Uterus (tissue), 4 donors: ENCODE data around the gene TMEM132A. TPM values are rescaled to one million over a fixed set of nuclear protein-coding genes. Genes with fewer than 3 reads are reported as not detected.

Source experiments
- DNase-seq, 2 donors: peaks; one replicate each; pipeline ENCODE4 v3.0.0-alpha.2; 2019 to 2020
- H3K27ac ChIP-seq, 2 donors: fragments of 200-600 bp; sonication (generic); 1 replicate in 1 of 2; 2 replicates in 1 of 2; pipeline ENCODE4 v1.5.1; 2016 to 2018
- H3K27me3 ChIP-seq, 2 donors: fragments of 200-600 bp; sonication (generic); one replicate each; pipeline ENCODE4 v1.5.1; 2018 to 2019; ENCODE audit warnings: control low read depth in 1 of 2
- H3K36me3 ChIP-seq, 2 donors: fragments of 200-600 bp; sonication (generic); one replicate each; pipeline ENCODE4 v1.5.1; 2019; ENCODE audit warnings: control low read depth in 1 of 2
- H3K4me1 ChIP-seq, 2 donors: fragments of 200-600 bp; sonication (generic); one replicate each; pipeline ENCODE4 v1.5.1; 2018 to 2019; ENCODE audit warnings: control low read depth in 1 of 2
- H3K4me3 ChIP-seq, 2 donors: fragments of 200-600 bp; sonication (generic); 1 replicate in 1 of 2; 2 replicates in 1 of 2; pipeline ENCODE4 v1.5.1; 2018 to 2019; ENCODE audit warnings: mild to moderate bottlenecking in 1 of 2
- H3K9me3 ChIP-seq, 2 donors: fragments of 200-600 bp; sonication (generic); one replicate each; pipeline ENCODE4 v1.5.1; 2019; ENCODE audit warnings: control low read depth in 1 of 2
- POLR2A ChIP-seq, 2 donors: fragments of 450-650 bp; IDR thresholded peaks; one replicate each; pipeline ENCODE4 v1.6.1; 2016; ENCODE audit warnings: antibody characterized with exemption in 2 of 2, mild to moderate bottlenecking in 1 of 2, moderate library complexity in 1 of 2
- intact Hi-C: fragments of 100-400 bp; cut with DNase I; formaldehyde crosslinking; loops from one replicate; pipeline ENCODE4 v1.15.1; 2023; ENCODE audit warnings: low total_unique reads
- total RNA-seq, 4 donors: library from RNA; depleted of rRNA in 3 of 4; stranded (reverse); fragments of >200 nt in 3 of 4; gene quantifications; one replicate each; pipeline versions ENCODE4 v1.1.0 to v1.2.4, GENCODE V29; 2014 to 2023
- TF ChIP-seq, protein P1 (sequence below), 4 experiments: fragments of 200-600 bp in 2 of 4; fragments of 450-650 bp in 2 of 4; sonication (generic) in 2 of 4; IDR thresholded peaks; one replicate each; pipeline ENCODE4 v1.5.1; 2016 to 2019; ENCODE audit warnings: antibody characterized with exemption in 4 of 4, mild to moderate bottlenecking in 2 of 4, moderate library complexity in 1 of 4
- donor health status: DM: yes; HTN: yes; CAD: no.

TMEM132A gene
- total RNA-seq, 4 donors from 2014 or later, result under 0.01 to 47.7 (median 7.7) TPM

- TF ChIP-seq POLR2A (IDR thresholded peaks at IDR 0.05), result no peak
- TF ChIP-seq, protein P1, sequence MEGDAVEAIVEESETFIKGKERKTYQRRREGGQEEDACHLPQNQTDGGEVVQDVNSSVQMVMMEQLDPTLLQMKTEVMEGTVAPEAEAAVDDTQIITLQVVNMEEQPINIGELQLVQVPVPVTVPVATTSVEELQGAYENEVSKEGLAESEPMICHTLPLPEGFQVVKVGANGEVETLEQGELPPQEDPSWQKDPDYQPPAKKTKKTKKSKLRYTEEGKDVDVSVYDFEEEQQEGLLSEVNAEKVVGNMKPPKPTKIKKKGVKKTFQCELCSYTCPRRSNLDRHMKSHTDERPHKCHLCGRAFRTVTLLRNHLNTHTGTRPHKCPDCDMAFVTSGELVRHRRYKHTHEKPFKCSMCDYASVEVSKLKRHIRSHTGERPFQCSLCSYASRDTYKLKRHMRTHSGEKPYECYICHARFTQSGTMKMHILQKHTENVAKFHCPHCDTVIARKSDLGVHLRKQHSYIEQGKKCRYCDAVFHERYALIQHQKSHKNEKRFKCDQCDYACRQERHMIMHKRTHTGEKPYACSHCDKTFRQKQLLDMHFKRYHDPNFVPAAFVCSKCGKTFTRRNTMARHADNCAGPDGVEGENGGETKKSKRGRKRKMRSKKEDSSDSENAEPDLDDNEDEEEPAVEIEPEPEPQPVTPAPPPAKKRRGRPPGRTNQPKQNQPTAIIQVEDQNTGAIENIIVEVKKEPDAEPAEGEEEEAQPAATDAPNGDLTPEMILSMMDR (IDR thresholded peaks at IDR 0.05), result no peak
- intact Hi-C loops, result no loop called here
Measured at GRCh38 chr11:60957188-60957587, 32.9 kb downstream of the TMEM132A start.

GRCh38 chr11:60959431-60959830 is 35.2 kb downstream of the TMEM132A start:
- no peaks in the 10 kb centered on the region for H3K4me1 ChIP-seq
- no peak for DNase-seq
- intact Hi-C loops, result no loop called here
- no peaks in the 10 kb centered on the region for H3K36me3 ChIP-seq
- H3K4me3 ChIP-seq, result no peak overlapping the region
- TF ChIP-seq POLR2A (IDR thresholded peaks at IDR 0.05), result no peak
- TF ChIP-seq, protein P1 (IDR thresholded peaks at IDR 0.05), result no peak
- H3K27ac ChIP-seq, result no peak overlapping the region
- H3K9me3 ChIP-seq, result no peaks in the 10 kb centered on the region
- H3K27me3 ChIP-seq, result no peaks in the 10 kb centered on the region

More at GRCh38 chr11:60957188-60957587, 32.9 kb downstream of the TMEM132A start:
- Histone ChIP-seq H3K27me3 (no peaks in the 10 kb centered on the region), H3K9me3 (no peaks in the 10 kb centered on the region), H3K4me3 (no peak overlapping the region), H3K36me3 (no peaks in the 10 kb centered on the region), H3K4me1 (no peaks in the 10 kb centered on the region), H3K27ac (no peak overlapping the region)
- DNase-seq, result no peak

GRCh38 chr11:60960405-60960804 is 36.1 kb downstream of the TMEM132A start:
- H3K9me3 ChIP-seq, result no peaks in the 10 kb centered on the region
- intact Hi-C loops, result no loop called here
- H3K27me3 ChIP-seq, result no peaks in the 10 kb centered on the region
- H3K4me3 ChIP-seq, result no peak overlapping the region
- DNase-seq, result no peak
- no peaks in the 10 kb centered on the region for H3K36me3 ChIP-seq
- H3K4me1 ChIP-seq, result no peaks in the 10 kb centered on the region
- H3K27ac ChIP-seq, result no peak overlapping the region
- no peak for TF ChIP-seq POLR2A (IDR thresholded peaks at IDR 0.05)
- TF ChIP-seq, protein P1 (IDR thresholded peaks at IDR 0.05), result no peak

GRCh38 chr11:60964801-60965200 is 40.5 kb downstream of the TMEM132A start:
- no peaks in the 10 kb centered on the region for H3K36me3 ChIP-seq
- H3K9me3 ChIP-seq, result no peaks in the 10 kb centered on the region
- no peak for TF ChIP-seq POLR2A (IDR thresholded peaks at IDR 0.05)
- TF ChIP-seq, protein P1 (IDR thresholded peaks at IDR 0.05), result no peak
- H3K27ac ChIP-seq, result no peak overlapping the region
- no peaks in the 10 kb centered on the region for H3K27me3 ChIP-seq
- H3K4me1 ChIP-seq, result no peaks in the 10 kb centered on the region
- no peak for DNase-seq
- intact Hi-C loops, result no loop called here
- no peak overlapping the region for H3K4me3 ChIP-seq

- Histone ChIP-seq H3K4me3 (no peak overlapping the region), H3K36me3 (no peaks in the 10 kb centered on the region), H3K9me3 (no peaks in the 10 kb centered on the region), H3K4me1 (no peaks in the 10 kb centered on the region), H3K27me3 (no peaks in the 10 kb centered on the region), H3K27ac (no peak overlapping the region)
- DNase-seq, result no peak
- intact Hi-C loops, result no loop called here
- TF ChIP-seq POLR2A (IDR thresholded peaks at IDR 0.05), result no peak
- TF ChIP-seq, protein P1 (IDR thresholded peaks at IDR 0.05), result no peak
Measured at GRCh38 chr11:60966890-60967289, 42.6 kb downstream of the TMEM132A start.
